HCT116 (cell line): ENCODE measurements around the gene GRIN3B. TPM values are rescaled to one million over a fixed set of nuclear protein-coding genes. Genes with fewer than 3 reads are reported as not detected.
A peak's percentile ranks its signal among the peaks of the same experiment; 100 is the strongest.

Experiments
- ATAC-seq: fragments of 200-7000 bp; cut with Tn5 transposase; 2 replicates; pipeline ENCODE4 v1.9.1; 2020; ENCODE audit warnings: mild to moderate bottlenecking, moderate library complexity
- BruUV-seq: library from RNA; stranded (reverse); fragments of 400-500 nt; replicated peaks from 2 replicates; lab custom pipeline; 2021; lab: Mats Ljungman, UMichigan
- CTCF ChIA-PET: fragments of 300-600 bp; sonication (Branson Sonifier 250); formaldehyde crosslinking; loops from one replicate; lab custom pipeline; 2021; ENCODE audit warnings: antibody characterized with exemption; lab: Charles Lee
- POLR2A ChIA-PET: fragments of 300-600, 350-600 bp; sonication (Branson Sonifier 250); formaldehyde crosslinking; loops from one replicate; lab custom pipeline; 2021; ENCODE audit warnings: antibody characterized with exemption; lab: Charles Lee
- RAD21 ChIA-PET, 2 experiments: fragments of 300-600 bp; sonication (Branson Sonifier 250); formaldehyde crosslinking; loops; one replicate each; lab custom pipeline; 2023; ENCODE audit warnings: low total read pairs in 2 of 2; ENCODE audit not compliant: uncharacterized antibody in 2 of 2, unreplicated experiment in 2 of 2, low non-redundant PET in 1 of 2; lab: Charles Lee
- DNase-seq: peaks from one replicate; pipeline ENCODE4 v3.0.0-alpha.2; 2010; ENCODE audit warnings: low read depth, low spot score
- H2AFZ ChIP-seq: fragments of 200-600 bp; shearing (Covaris generic), sonication (generic); 2 replicates; pipeline ENCODE4 v1.6.1; 2017; ENCODE audit warnings: low read depth, mixed run types, mixed read lengths, antibody characterized with exemption, low read length; ENCODE audit not compliant: poor library complexity, severe bottlenecking
- H3K27ac ChIP-seq: 2 replicates; pipeline ENCODE4 v1.5.1; 2012; ENCODE audit warnings: low read depth, low read length
- H3K27me3 ChIP-seq: fragments of 200-600 bp; sonication (generic); 2 replicates; pipeline ENCODE4 v1.6.1; 2016; ENCODE audit warnings: mixed run types, low read length, mixed read lengths; ENCODE audit not compliant: insufficient read depth
- H3K36me3 ChIP-seq, 2 experiments: fragments of 200-500 bp in 1 of 2; fragments of 200-600 bp in 1 of 2; sonication (Bioruptor generic) in 1 of 2; sonication (generic) in 1 of 2; 2 replicates each; pipeline versions ENCODE4 v1.5.1 to v1.6.1; 2014 to 2016; ENCODE audit warnings: low read length in 2 of 2, inconsistent platforms in 1 of 2, mixed read lengths in 1 of 2, mixed run types in 1 of 2; ENCODE audit not compliant: insufficient read depth in 2 of 2, control insufficient read depth in 1 of 2
- H3K4me1 ChIP-seq, 2 experiments: fragments of 200-600 bp in 1 of 2; sonication (generic) in 1 of 2; 2 replicates each; pipeline versions ENCODE4 v1.5.1 to v1.6.1; 2012 to 2017; ENCODE audit warnings: low read length in 2 of 2, inconsistent platforms in 1 of 2, mild to moderate bottlenecking in 1 of 2, mixed read lengths in 1 of 2, mixed run types in 1 of 2, moderate library complexity in 1 of 2; ENCODE audit not compliant: insufficient read depth in 2 of 2, control insufficient read depth in 1 of 2
- H3K4me2 ChIP-seq: fragments of 200-600 bp; sonication (generic); 2 replicates; pipeline ENCODE4 v1.6.1; 2017; ENCODE audit warnings: mixed run types, low read length, mixed read lengths
- H3K4me3 ChIP-seq, 2 experiments: fragments of 200-600 bp in 1 of 2; sonication (generic) in 1 of 2; replicated peaks in 1 of 2; 2 replicates each; pipeline ENCODE4 v1.5.1; 2011 to 2016; ENCODE audit warnings: low read length in 2 of 2, control low read depth in 1 of 2, low read depth in 1 of 2, mild to moderate bottlenecking in 1 of 2, mixed read lengths in 1 of 2, mixed run types in 1 of 2
- H3K79me2 ChIP-seq: fragments of 200-600 bp; sonication (generic); 2 replicates; pipeline ENCODE4 v1.6.1; 2017; ENCODE audit warnings: mild to moderate bottlenecking, mixed run types, low read length, moderate library complexity, mixed read lengths; ENCODE audit not compliant: insufficient read depth
- H3K9ac ChIP-seq: fragments of 200-600 bp; sonication (generic); 2 replicates; pipeline ENCODE4 v1.6.1; 2016; ENCODE audit warnings: low read length, mixed read lengths
- H3K9me2 ChIP-seq: fragments of 200-600 bp; sonication (generic), shearing (Covaris generic); 2 replicates; pipeline ENCODE4 v1.6.1; 2017; ENCODE audit warnings: mixed run types, mild to moderate bottlenecking, moderate library complexity; ENCODE audit not compliant: insufficient read depth
- H3K9me3 ChIP-seq, 2 experiments: fragments of 200-500 bp in 1 of 2; fragments of 200-600 bp in 1 of 2; sonication (Bioruptor generic) in 1 of 2; sonication (generic) in 1 of 2; 2 replicates each; pipeline ENCODE4 v1.6.1; 2014 to 2017; ENCODE audit warnings: low read length in 2 of 2, mixed read lengths in 2 of 2, inconsistent platforms in 1 of 2, low read depth in 1 of 2, mild to moderate bottlenecking in 1 of 2, mixed run types in 1 of 2, moderate library complexity in 1 of 2; ENCODE audit not compliant: control insufficient read depth in 1 of 2, insufficient read depth in 1 of 2
- H4K20me1 ChIP-seq: fragments of 200-600 bp; sonication (generic), shearing (Covaris generic); 2 replicates; pipeline ENCODE4 v1.6.1; 2017; ENCODE audit warnings: mixed run types, mild to moderate bottlenecking, moderate library complexity; ENCODE audit not compliant: insufficient read depth
- ATF3 ChIP-seq: IDR thresholded peaks from 2 replicates; pipeline ENCODE4 v1.6.1; 2012
- CBX3 ChIP-seq: IDR thresholded peaks from 2 replicates; pipeline ENCODE4 v1.6.1; 2012; ENCODE audit warnings: low read depth
- CTCF ChIP-seq, 3 experiments: fragments of 200-600 bp in 1 of 3; sonication (generic) in 1 of 3; IDR thresholded peaks in 2 of 3; conservative IDR thresholded peaks in 1 of 3; 2 replicates each; pipeline ENCODE4 v1.5.1; 2012 to 2017; ENCODE audit warnings: low read depth in 2 of 3, low read length in 2 of 3, antibody characterized with exemption in 1 of 3, borderline replicate concordance in 1 of 3, control low read depth in 1 of 3, mild to moderate bottlenecking in 1 of 3, mixed read lengths in 1 of 3, mixed run types in 1 of 3, moderate library complexity in 1 of 3; ENCODE audit not compliant: insufficient read depth in 1 of 3
- FOSL1 ChIP-seq: IDR thresholded peaks from 2 replicates; pipeline ENCODE4 v1.6.1; 2012; ENCODE audit warnings: low read depth
- RAD21 ChIP-seq: IDR thresholded peaks from 2 replicates; pipeline ENCODE4 v1.6.1; 2012; ENCODE audit warnings: low read depth, mild to moderate bottlenecking
- YY1 ChIP-seq: IDR thresholded peaks from 2 replicates; pipeline ENCODE4 v1.6.1; 2011; ENCODE audit warnings: low read length, low read depth, moderate library complexity, mild to moderate bottlenecking; ENCODE audit not compliant: insufficient replicate concordance; ENCODE audit errors: extremely low read depth
- intact Hi-C: fragments of 100-400 bp; cut with micrococcal nuclease; formaldehyde crosslinking; loops from 2 replicates; pipeline ENCODE4 v1.10.0; 2022
- total RNA-seq: library from RNA; stranded (reverse); gene quantifications from one replicate; pipeline ENCODE4 v1.2.1, GENCODE V29; 2021; ENCODE audit not compliant: unreplicated experiment

Gene GRIN3B
- total RNA-seq, 1 experiment from 2014 or later = 0.69 TPM

GRCh38 chr19:964761-965694, 35.2 kb upstream of the GRIN3B start:
- DNase-seq = no peak

More at GRCh38 chr19:964761-965694, 35.2 kb upstream of the GRIN3B start:
- Histone ChIP-seq H3K4me2 (no peak overlapping the region), H3K27me3 (no peaks in the 10 kb centered on the region), H3K9me3 (peaks cover 0 to 4% of the 10 kb centered on the region in 2 experiments; a peak in 1 of 4 replicates), H3K9me2 (no peaks in the 10 kb centered on the region), H3K4me1 (peaks cover 11 to 25% of the 10 kb centered on the region in 2 experiments), H3K9ac (no peak overlapping the region), H3K27ac (no peak overlapping the region)
- BruUV-seq = no TSS peak
- CTCF ChIA-PET = no interaction called here
- RAD21 ChIA-PET = no interaction called here
- ATAC-seq = peak; percentile 23; the same call in 1 of the 2 replicates
- TF ChIP-seq CTCF (IDR thresholded peaks at IDR 0.05 in 2 of 3, conservative IDR thresholded peaks at IDR 0.05 in 1 of 3; ENCODE audit: borderline replicate concordance in 1 of 3, insufficient read depth in 1 of 3, low read depth in 2 of 3, low read length in 2 of 3) (no peak), RAD21 (no peak), CBX3 (no peak; the same call in 1 of the 2 replicates), FOSL1 (no peak), ATF3 (no peak), YY1 (peak; percentile 42)
- TF ChIP-seq, all 23 proteins: peak for 1
- no peaks in the 10 kb centered on the region for H3K79me2 ChIP-seq
- intact Hi-C loops = no loop called here
- H2AFZ ChIP-seq = no peak overlapping the region
- POLR2A ChIA-PET = no interaction called here
- peaks cover 6 to 34% of the 10 kb centered on the region in 2 experiments for H3K36me3 ChIP-seq
- H4K20me1 ChIP-seq = no peaks in the 10 kb centered on the region
- no peak overlapping the region for H3K4me3 ChIP-seq
